H1 (cell line): ENCODE measurements around the gene SMURF2. TPM values are rescaled to one million over a fixed set of nuclear protein-coding genes. Genes with fewer than 3 reads are reported as not detected.

ENCODE experiments used
- CTCF ChIA-PET: fragments of 300-600 bp; sonication (Branson Sonifier 250); formaldehyde crosslinking; loops from one replicate; lab custom pipeline; 2021; ENCODE audit not compliant: partially characterized antibody; lab: Charles Lee
- POLR2A ChIA-PET: fragments of 300-600 bp; sonication (Branson Sonifier 250); formaldehyde crosslinking; loops from one replicate; lab custom pipeline; 2021; ENCODE audit warnings: inconsistent platforms; ENCODE audit not compliant: partially characterized antibody; lab: Charles Lee
- DNase-seq, 2 experiments: peaks; one replicate each; pipeline versions ENCODE4 v3.0.0 to v3.0.0-alpha.2; 2010 to 2022; ENCODE audit warnings: low spot score in 2 of 2, low read depth in 1 of 2, mixed read lengths in 1 of 2
- FAIRE-seq: peaks from 2 replicates; lab custom pipeline; 2011; peaks lifted over from hg19 to GRCh38; lab: Jason Lieb, UNC
- H2AFZ ChIP-seq: 2 replicates; pipeline ENCODE4 v1.8.1; 2012; ENCODE audit warnings: low read length, inconsistent platforms
- H2AK5ac ChIP-seq: 2 replicates; pipeline ENCODE4 v1.6.1; 2013; ENCODE audit warnings: low read depth, low read length
- H2BK120ac ChIP-seq: replicated peaks from 2 replicates; pipeline ENCODE3; 2013; ENCODE audit warnings: low read depth, low read length, inconsistent platforms
- H2BK12ac ChIP-seq: 2 replicates; pipeline ENCODE4 v1.6.1; 2013; ENCODE audit warnings: low read depth, low read length
- H2BK15ac ChIP-seq: 2 replicates; pipeline ENCODE4 v1.6.1; 2013; ENCODE audit warnings: low read length
- H2BK20ac ChIP-seq: 2 replicates; pipeline ENCODE4 v1.6.1; 2013; ENCODE audit warnings: low read length
- H2BK5ac ChIP-seq: 2 replicates; pipeline ENCODE4 v1.6.1; 2013; ENCODE audit warnings: low read depth, low read length
- H3K14ac ChIP-seq: 2 replicates; pipeline ENCODE4 v1.6.1; 2013; ENCODE audit warnings: inconsistent platforms; ENCODE audit not compliant: insufficient read length
- H3K18ac ChIP-seq: 2 replicates; pipeline ENCODE4 v1.6.1; 2013; ENCODE audit warnings: low read length; ENCODE audit errors: extremely low read depth
- H3K23ac ChIP-seq: 2 replicates; pipeline ENCODE4 v1.6.1; 2013; ENCODE audit warnings: inconsistent platforms; ENCODE audit not compliant: insufficient read length
- H3K23me2 ChIP-seq: 2 replicates; pipeline ENCODE4 v1.6.1; 2013; ENCODE audit warnings: low read depth, low read length
- H3K27ac ChIP-seq: 2 replicates; pipeline ENCODE4 v1.6.1; 2011; ENCODE audit warnings: low read depth, low read length, inconsistent platforms
- H3K27me3 ChIP-seq, 4 experiments: replicated peaks in 1 of 4; 1 replicate in 1 of 4; 2 replicates in 3 of 4; pipeline versions ENCODE4 v1.6.1 to v1.8.1; 2011 to 2013; ENCODE audit warnings: low read length in 3 of 4, mild to moderate bottlenecking in 3 of 4, inconsistent platforms in 2 of 4, mixed read lengths in 2 of 4, moderate library complexity in 1 of 4; ENCODE audit not compliant: control insufficient read depth in 3 of 4, insufficient read depth in 3 of 4; ENCODE audit errors: extremely low read depth in 1 of 4
- H3K36me3 ChIP-seq, 4 experiments: 2 replicates each; pipeline versions ENCODE4 v1.6.1 to v1.8.1; 2011 to 2013; ENCODE audit warnings: mild to moderate bottlenecking in 4 of 4, low read length in 3 of 4, moderate library complexity in 2 of 4, control low read depth in 1 of 4, inconsistent platforms in 1 of 4; ENCODE audit not compliant: insufficient read depth in 4 of 4, control insufficient read depth in 2 of 4
- H3K4ac ChIP-seq: replicated peaks from 2 replicates; pipeline ENCODE3; 2013; ENCODE audit warnings: low read length, low read depth, mixed read lengths, inconsistent platforms; ENCODE audit not compliant: insufficient read length
- H3K4me1 ChIP-seq, 4 experiments: replicated peaks in 1 of 4; 1 replicate in 1 of 4; 2 replicates in 3 of 4; pipeline versions ENCODE4 v1.6.1 to v1.8.1; 2011 to 2013; ENCODE audit warnings: low read length in 3 of 4, inconsistent platforms in 2 of 4, mixed read lengths in 1 of 4; ENCODE audit not compliant: insufficient read depth in 4 of 4, control insufficient read depth in 3 of 4
- H3K4me2 ChIP-seq, 2 experiments: 2 replicates each; pipeline versions ENCODE4 v1.6.1 to v1.8.1; 2011 to 2013; ENCODE audit warnings: low read depth in 2 of 2, low read length in 2 of 2, control low read depth in 1 of 2, inconsistent platforms in 1 of 2, mild to moderate bottlenecking in 1 of 2; ENCODE audit not compliant: insufficient read depth in 1 of 2
- H3K4me3 ChIP-seq, 4 experiments: fragments of 200-600, 300-600 bp in 1 of 4; sonication (generic), shearing (Covaris generic), sonication (Bioruptor Twin) in 1 of 4; 2 replicates each; pipeline versions ENCODE4 v1.5.1 to v1.8.1; 2011 to 2016; ENCODE audit warnings: low read length in 4 of 4, low read depth in 3 of 4, control low read depth in 2 of 4, inconsistent platforms in 2 of 4, mild to moderate bottlenecking in 2 of 4, mixed read lengths in 1 of 4, moderate library complexity in 1 of 4; ENCODE audit not compliant: insufficient read depth in 2 of 4; ENCODE audit errors: extremely low read depth in 1 of 4
- H3K56ac ChIP-seq: replicated peaks from 2 replicates; pipeline ENCODE3; 2013; ENCODE audit warnings: low read depth, mild to moderate bottlenecking, mixed read lengths, low read length, inconsistent platforms; ENCODE audit not compliant: insufficient read length
- H3K79me1 ChIP-seq: 2 replicates; pipeline ENCODE4 v1.6.1; 2013; ENCODE audit warnings: low read depth, low read length, control low read depth
- H3K79me2 ChIP-seq, 2 experiments: 2 replicates each; pipeline versions ENCODE4 v1.6.1 to v1.8.1; 2012 to 2013; ENCODE audit warnings: low read length in 2 of 2, mild to moderate bottlenecking in 2 of 2, inconsistent platforms in 1 of 2; ENCODE audit not compliant: insufficient read depth in 2 of 2, control insufficient read depth in 1 of 2
- H3K9ac ChIP-seq, 4 experiments: replicated peaks in 1 of 4; 1 replicate in 1 of 4; 2 replicates in 3 of 4; pipeline versions ENCODE4 v1.6.1 to v1.8.1; 2011 to 2013; ENCODE audit warnings: low read depth in 3 of 4, low read length in 3 of 4, control low read depth in 2 of 4, mild to moderate bottlenecking in 2 of 4, moderate library complexity in 2 of 4, inconsistent platforms in 1 of 4; ENCODE audit errors: extremely low read depth in 1 of 4
- H3K9me3 ChIP-seq, 2 experiments: 2 replicates each; pipeline versions ENCODE4 v1.6.1 to v1.8.1; 2012 to 2013; ENCODE audit warnings: mild to moderate bottlenecking in 2 of 2, moderate library complexity in 2 of 2, control low read depth in 1 of 2, inconsistent platforms in 1 of 2, low read depth in 1 of 2, low read length in 1 of 2, mixed read lengths in 1 of 2; ENCODE audit not compliant: insufficient read depth in 2 of 2
- H4K20me1 ChIP-seq, 2 experiments: replicated peaks in 1 of 2; 2 replicates each; pipeline versions ENCODE3 to v1.8.1; 2011 to 2013; ENCODE audit warnings: inconsistent platforms in 2 of 2, low read length in 2 of 2, mild to moderate bottlenecking in 1 of 2; ENCODE audit not compliant: insufficient read depth in 2 of 2, control insufficient read depth in 1 of 2
- H4K5ac ChIP-seq: 2 replicates; pipeline ENCODE4 v1.6.1; 2013; ENCODE audit warnings: low read length, low read depth, mixed read lengths, inconsistent platforms; ENCODE audit not compliant: insufficient read length
- H4K8ac ChIP-seq: 2 replicates; pipeline ENCODE4 v1.8.0; 2013; ENCODE audit warnings: mild to moderate bottlenecking, moderate library complexity, low read length, inconsistent platforms; ENCODE audit not compliant: insufficient read depth; ENCODE audit errors: extremely low read depth
- H4K91ac ChIP-seq: replicated peaks from 2 replicates; pipeline ENCODE3; 2013; ENCODE audit warnings: low read length, mixed read lengths, inconsistent platforms; ENCODE audit not compliant: insufficient read length
- ASH2L ChIP-seq: fragments of 200-600, 300-600 bp; sonication (generic); IDR thresholded peaks from one replicate; pipeline ENCODE4 v1.7.1; 2017; ENCODE audit warnings: low read length
- BRCA1 ChIP-seq: IDR thresholded peaks from 2 replicates; pipeline ENCODE4 v1.6.1; 2012; ENCODE audit warnings: low read depth, low read length, improper control_type of control experiment
- GABPA ChIP-seq: IDR thresholded peaks from 2 replicates; pipeline ENCODE4 v1.6.1; 2011; ENCODE audit warnings: mild to moderate bottlenecking, low read length, moderate library complexity, borderline replicate concordance; ENCODE audit not compliant: insufficient read depth
- HDAC2 ChIP-seq, 2 experiments: fragments of 300-600 bp in 1 of 2; sonication (generic) in 1 of 2; IDR thresholded peaks; 2 replicates each; pipeline ENCODE4 v1.6.1; 2011 to 2012; ENCODE audit warnings: low read depth in 2 of 2, low read length in 2 of 2, mild to moderate bottlenecking in 2 of 2, moderate library complexity in 2 of 2, borderline replicate concordance in 1 of 2, inconsistent platforms in 1 of 2
- POU5F1 ChIP-seq: IDR thresholded peaks from 2 replicates; pipeline ENCODE4 v1.6.1; 2011; ENCODE audit warnings: low read depth, mild to moderate bottlenecking, low read length, moderate library complexity
- RXRA ChIP-seq: IDR thresholded peaks from 2 replicates; pipeline ENCODE4 v1.6.1; 2011; ENCODE audit warnings: low read depth, mild to moderate bottlenecking, low read length, moderate library complexity; ENCODE audit not compliant: insufficient read depth
- TAF1 ChIP-seq: IDR thresholded peaks from 2 replicates; pipeline ENCODE4 v1.6.1; 2011; ENCODE audit warnings: mild to moderate bottlenecking, low read depth, low read length
- TAF7 ChIP-seq: optimal IDR thresholded peaks from 2 replicates; pipeline ENCODE3; 2011; ENCODE audit warnings: low read depth, mild to moderate bottlenecking, inconsistent platforms, low read length, moderate library complexity, borderline replicate concordance
- WGBS, 2 experiments: shearing (Covaris generic) in 1 of 2; methylation state at CpG; one replicate each; pipeline versions ENCODE4 v1.1.6 to v1.1.7; 2013 to 2015; ENCODE audit warnings: low lambda C conversion rate in 2 of 2, mixed read lengths in 2 of 2, inconsistent platforms in 1 of 2, low coverage in 1 of 2, missing lambda C conversion rate in 1 of 2; ENCODE audit not compliant: insufficient replicate concordance in 2 of 2, insufficient coverage in 1 of 2, insufficient read length in 1 of 2; ENCODE audit errors: extremely low coverage in 1 of 2, missing lambda C conversion rate in 1 of 2; 5-methylcytosine and 5-hydroxymethylcytosine counted together
- polyA plus RNA-seq, 7 experiments: library from polyadenylated mRNA; depleted of rRNA in 3 of 7; stranded (reverse) in 5 of 7; unstranded in 2 of 7; fragments of >200 nt in 5 of 7; fragments of 200-250 nt in 2 of 7; gene quantifications; 1 replicate in 5 of 7; 2 replicates in 1 of 7; 4 replicates in 1 of 7; pipeline versions ENCODE4 v1.2.1 to v1.2.3, GENCODE V29; 2011 to 2013; ENCODE audit warnings: missing spikeins in 2 of 7, mixed read lengths in 2 of 7
- total RNA-seq: library from RNA; stranded (reverse); fragmentation: NEBNext Ultra II Directional; extraction: Animal tissue kit (Norgen Biotek cat#: 25700); gene quantifications from 2 replicates; pipeline ENCODE4 v1.2.1, GENCODE V29; 2021

Gene SMURF2
- total and polyA plus RNA-seq, 2 of the 8 experiments (the other 6 are each of a cell fraction or from before 2014, with no cell fraction given), result 7.2 to 29.2 TPM

DNA sequence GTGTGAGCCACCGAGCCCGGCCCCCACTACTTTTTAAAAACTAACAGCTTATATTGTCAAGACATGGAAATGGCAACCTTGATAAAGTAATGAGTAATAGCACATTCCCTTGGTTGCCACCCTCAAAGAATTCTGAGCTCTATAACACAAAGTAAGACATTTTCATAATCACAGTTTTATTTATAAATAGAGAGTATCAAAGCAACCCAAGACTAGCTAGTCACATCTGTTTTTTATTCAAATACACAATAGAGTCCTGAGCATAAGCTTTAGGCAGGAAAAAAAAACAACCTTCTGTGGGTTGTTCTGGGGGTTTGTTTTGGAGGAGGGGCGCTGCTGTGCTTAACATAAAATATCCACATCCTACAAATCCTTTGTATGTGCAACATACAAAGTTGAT, 86.7 kb downstream of the SMURF2 start:
- H2BK15ac ChIP-seq, result no peak overlapping the region
- 86% methylated on average over 3 of the region's 3 CpGs; no CpG with 5 or more reads in 1 of the 2 experiments for WGBS, 2 experiments
- H3K23ac ChIP-seq, result no peak overlapping the region
- TF ChIP-seq POU5F1, result no peak
- TF ChIP-seq RXRA, result no peak
- TF ChIP-seq TAF7, result no peak
- TF ChIP-seq TAF1, result no peak
- TF ChIP-seq HDAC2 (IDR thresholded peaks at IDR 0.05; ENCODE audit: borderline replicate concordance in 1 of 2, low read depth in 2 of 2, low read length in 2 of 2), result no peak
- TF ChIP-seq ASH2L, result no peak
- TF ChIP-seq BRCA1, result no peak
- no peak for TF ChIP-seq GABPA
- peaks cover 0 to 24% (median 6%) of the 10 kb centered on the region in 4 experiments; a peak in 5 of 8 replicates for H3K36me3 ChIP-seq
- H4K20me1 ChIP-seq, result no peaks in the 10 kb centered on the region
- no peak overlapping the region for H3K9ac ChIP-seq
- no peak overlapping the region for H3K56ac ChIP-seq
- FAIRE-seq, result no peak
- H3K27ac ChIP-seq, result no peak overlapping the region
- H2BK5ac ChIP-seq, result no peak overlapping the region
- H4K91ac ChIP-seq, result no peak overlapping the region
- no peak for DNase-seq
- H2BK20ac ChIP-seq, result no peak overlapping the region
- H3K27me3 ChIP-seq, result no peaks in the 10 kb centered on the region
- ChIA-PET CTCF (interaction anchor here (1.1 kb wide), 1 partner anchor 155 kb away, joined by 3 read pairs; no protein-coding TSS in a partner anchor), POLR2A (interaction anchor here (1.2 to 3.4 kb wide), 2 partner anchors 45 to 70 kb away, joined by 3 to 14 read pairs; partner anchors contain the start of genes CEP95 and DDX5)
- H4K8ac ChIP-seq, result no peak overlapping the region
- no peak overlapping the region for H2AK5ac ChIP-seq
- H2AFZ ChIP-seq, result no peak overlapping the region
- no peaks in the 10 kb centered on the region for H3K9me3 ChIP-seq
- no peak overlapping the region for H3K18ac ChIP-seq
- no peak overlapping the region for H3K4me3 ChIP-seq
- H3K4me2 ChIP-seq, result no peak overlapping the region
- no peaks in the 10 kb centered on the region for H3K79me1 ChIP-seq
- no peaks in the 10 kb centered on the region for H3K4me1 ChIP-seq
- H2BK12ac ChIP-seq, result no peak overlapping the region
- no peaks in the 10 kb centered on the region for H3K23me2 ChIP-seq
- H2BK120ac ChIP-seq, result no peak overlapping the region
- H4K5ac ChIP-seq, result no peak overlapping the region
- H3K14ac ChIP-seq, result no peak overlapping the region
- no peaks in the 10 kb centered on the region for H3K79me2 ChIP-seq
- no peak overlapping the region for H3K4ac ChIP-seq
